Pulmonary artery endothelial cell (primary cell): ENCODE measurements around the gene ARFGEF3. TPM values are rescaled to one million over a fixed set of nuclear protein-coding genes. Genes with fewer than 3 reads are reported as not detected.
"Not testable (repeated sequence)": the region's sequence is repeated elsewhere in the genome, so short reads cannot be mapped to it uniquely, and the experiment has no call there.

Source experiments
- DNase-seq: peaks from one replicate; pipeline ENCODE4 v3.0.0-alpha.2; 2011; ENCODE audit warnings: low read depth, low spot score
- total RNA-seq: library from RNA; depleted of rRNA; stranded (reverse); fragments of >200 nt; gene quantifications from 2 replicates; pipeline ENCODE4 v1.2.3, GENCODE V29; 2014

Gene ARFGEF3
- 7.1 and 8.2 TPM in 2 replicates for total RNA-seq

- no peak for DNase-seq
These were observed at the start of gene ARFGEF3 for GRCh38 chr6:138161338-138162110. TSS of gene ARFGEF3 (plus strand) at chr6:138161939. CDS start at chr6:138162087, 148 bp downstream.

- no peak for DNase-seq
These were observed 48.0 kb upstream of the ARFGEF3 start for GRCh38 chr6:138113588-138114210.

GRCh38 chr6:138115201-138115600 lies 46.5 kb upstream of the ARFGEF3 start:
- no peak for DNase-seq

GRCh38 chr6:138115877-138116660 lies 45.7 kb upstream of the ARFGEF3 start:
- peak; percentile 24 for DNase-seq

DNA sequence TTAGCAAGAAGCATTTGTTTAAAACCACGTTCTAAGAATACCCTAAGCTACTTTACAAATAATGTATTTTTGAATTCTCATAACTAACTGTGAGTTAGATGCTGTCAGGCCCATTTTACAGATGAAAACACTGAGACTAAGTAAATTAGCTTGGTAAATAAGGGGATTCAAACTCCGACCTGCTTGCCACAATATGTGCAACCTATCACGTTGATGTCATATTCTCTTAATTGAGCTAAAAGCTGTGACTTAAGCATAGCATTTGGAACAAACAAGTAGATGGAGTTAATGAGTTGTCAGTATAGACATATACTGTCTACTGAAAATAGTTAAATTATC lies 45.1 kb upstream of the ARFGEF3 start:
- no peak for DNase-seq

DNA sequence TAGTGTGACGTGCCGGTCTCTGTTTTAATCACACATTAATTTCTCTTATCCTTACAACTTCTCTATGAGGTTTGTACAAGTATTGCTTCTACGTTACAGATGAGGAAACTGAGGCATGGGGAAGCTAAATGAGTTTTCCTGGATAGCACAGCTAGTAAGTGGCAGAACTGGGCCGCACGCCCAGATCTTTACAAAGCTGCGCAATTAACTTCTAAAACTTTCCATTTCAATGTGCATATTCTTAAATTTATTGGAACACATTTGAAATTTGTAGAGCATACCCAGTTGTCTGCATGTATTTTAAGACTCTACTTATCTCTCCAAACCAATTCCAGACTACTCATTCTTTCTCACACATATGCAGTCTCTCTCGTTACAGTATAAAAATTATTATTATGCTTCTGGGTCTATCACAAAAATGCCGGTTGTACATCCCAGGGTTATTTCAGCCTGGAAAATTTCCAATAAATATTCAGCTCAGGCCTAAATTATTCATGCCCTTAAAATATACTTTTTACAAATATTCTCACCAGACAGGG lies 44.3 kb upstream of the ARFGEF3 start:
- DNase-seq: no peak

DNA sequence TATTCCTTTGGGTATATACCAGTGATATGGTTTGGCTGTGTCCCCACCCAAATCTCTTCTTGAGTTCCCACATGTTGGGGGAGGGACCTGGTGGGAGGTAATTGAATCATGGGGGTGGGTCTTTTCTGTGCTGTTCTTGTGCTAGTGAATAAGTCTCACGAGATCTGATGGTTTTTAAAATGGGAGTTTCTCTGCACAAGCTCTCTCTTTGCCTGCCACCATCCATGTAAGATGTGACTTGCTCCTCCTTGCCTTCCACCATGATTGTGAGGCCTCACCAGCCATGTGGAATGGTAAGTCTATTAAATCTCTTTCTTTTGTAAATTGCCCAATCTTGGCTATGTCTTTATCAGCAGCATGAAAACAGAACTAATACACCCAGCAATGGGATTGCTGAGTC lies 42.5 kb upstream of the ARFGEF3 start:
- DNase-seq: not testable (repeated sequence)

- DNase-seq: no peak
These were observed 41.8 kb upstream of the ARFGEF3 start for GRCh38 chr6:138119976-138120375.

- DNase-seq: no peak
These were observed 37.6 kb upstream of the ARFGEF3 start for GRCh38 chr6:138124096-138124495.

GRCh38 chr6:138128096-138128495 lies 33.6 kb upstream of the ARFGEF3 start:
- DNase-seq: no peak

- no peak for DNase-seq
These were observed 32.5 kb upstream of the ARFGEF3 start for GRCh38 chr6:138129190-138129589.

DNA sequence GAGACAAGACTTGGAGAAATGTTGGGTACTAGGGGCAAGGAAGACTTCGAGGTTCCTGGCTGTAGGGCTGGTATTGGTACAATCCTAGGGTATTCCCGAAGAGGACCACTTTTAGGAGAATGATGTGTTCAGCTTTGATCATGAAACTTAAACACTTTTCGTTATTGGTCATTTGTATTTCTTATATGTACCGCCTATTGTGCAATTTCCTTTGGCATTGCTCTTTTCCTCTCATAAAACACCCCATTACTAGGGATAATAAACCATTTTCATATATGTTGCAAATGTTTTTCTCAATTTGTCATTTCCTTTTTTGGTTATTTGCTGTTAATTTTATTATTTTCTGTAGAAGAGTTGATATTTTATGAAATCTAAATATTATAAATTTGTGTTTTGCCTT lies 18.9 kb upstream of the ARFGEF3 start:
- no peak for DNase-seq

DNA sequence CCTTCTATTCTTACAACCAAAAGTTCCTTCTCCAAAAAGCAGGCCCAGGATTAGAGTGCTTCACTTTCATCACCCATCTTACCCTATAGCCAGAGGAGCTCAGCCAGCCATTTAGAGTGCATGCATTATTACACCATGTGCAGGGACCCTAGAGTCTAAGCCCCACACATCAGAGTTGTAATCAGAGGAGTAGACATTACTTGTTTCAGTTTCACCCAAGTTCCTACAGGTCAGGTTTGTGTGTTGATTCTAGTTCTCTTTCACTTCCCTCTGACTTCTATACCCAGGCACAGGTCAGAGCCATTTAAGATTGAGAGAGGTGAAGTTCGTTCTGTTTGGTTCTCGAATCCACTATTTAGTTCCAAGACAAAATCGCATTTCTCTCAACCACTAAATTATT lies 16.3 kb upstream of the ARFGEF3 start:
- no peak for DNase-seq

- no peak for DNase-seq
These were observed 15.2 kb upstream of the ARFGEF3 start for GRCh38 chr6:138146544-138146943.

- no peak for DNase-seq
These were observed 6.3 kb upstream of the ARFGEF3 start for GRCh38 chr6:138155443-138155842.

- no peak for DNase-seq
These were observed 3.6 kb upstream of the ARFGEF3 start for GRCh38 chr6:138157986-138158638.

- DNase-seq: no peak
These were observed 2.5 kb upstream of the ARFGEF3 start for GRCh38 chr6:138159246-138159645.

DNA sequence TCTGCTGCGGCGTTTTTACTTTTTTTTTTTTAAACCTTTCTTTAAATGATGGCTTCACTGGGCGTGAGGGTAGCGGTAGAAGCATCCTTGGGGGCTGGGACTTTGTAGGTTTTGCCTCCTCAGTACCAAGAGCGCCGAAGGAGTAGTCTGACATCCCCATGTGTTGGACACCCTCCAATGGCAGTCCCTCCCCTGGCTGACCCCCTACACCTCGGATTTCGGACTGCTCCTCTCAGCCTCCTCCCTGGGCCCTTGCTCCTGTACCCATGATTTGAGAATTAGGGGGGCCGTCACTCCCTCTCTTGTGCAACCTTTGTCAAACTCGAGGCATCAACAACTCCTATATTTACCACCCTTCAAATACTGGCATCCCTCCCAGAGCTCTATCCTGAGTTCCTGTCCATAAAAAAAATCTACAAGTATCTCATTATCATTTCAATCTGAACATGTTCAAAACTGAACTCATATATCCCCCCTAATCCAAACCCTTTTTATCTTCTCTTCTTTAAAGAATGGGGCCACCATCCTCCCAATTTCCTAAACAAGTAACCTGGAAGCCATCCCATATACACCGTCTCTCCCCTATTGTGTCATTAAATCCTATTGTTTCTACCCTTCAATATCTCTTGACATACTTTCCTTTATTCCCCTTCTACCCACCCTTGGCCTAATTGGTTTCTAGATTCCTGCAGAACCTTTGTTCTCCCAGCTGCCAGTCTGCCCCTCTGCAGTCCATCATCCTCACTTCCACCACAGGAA lies 1.2 kb upstream of the ARFGEF3 start:
- DNase-seq: no peak

GRCh38 chr6:138161088-138161337 lies 726 bp upstream of the ARFGEF3 start:
- DNase-seq: no peak

DNA sequence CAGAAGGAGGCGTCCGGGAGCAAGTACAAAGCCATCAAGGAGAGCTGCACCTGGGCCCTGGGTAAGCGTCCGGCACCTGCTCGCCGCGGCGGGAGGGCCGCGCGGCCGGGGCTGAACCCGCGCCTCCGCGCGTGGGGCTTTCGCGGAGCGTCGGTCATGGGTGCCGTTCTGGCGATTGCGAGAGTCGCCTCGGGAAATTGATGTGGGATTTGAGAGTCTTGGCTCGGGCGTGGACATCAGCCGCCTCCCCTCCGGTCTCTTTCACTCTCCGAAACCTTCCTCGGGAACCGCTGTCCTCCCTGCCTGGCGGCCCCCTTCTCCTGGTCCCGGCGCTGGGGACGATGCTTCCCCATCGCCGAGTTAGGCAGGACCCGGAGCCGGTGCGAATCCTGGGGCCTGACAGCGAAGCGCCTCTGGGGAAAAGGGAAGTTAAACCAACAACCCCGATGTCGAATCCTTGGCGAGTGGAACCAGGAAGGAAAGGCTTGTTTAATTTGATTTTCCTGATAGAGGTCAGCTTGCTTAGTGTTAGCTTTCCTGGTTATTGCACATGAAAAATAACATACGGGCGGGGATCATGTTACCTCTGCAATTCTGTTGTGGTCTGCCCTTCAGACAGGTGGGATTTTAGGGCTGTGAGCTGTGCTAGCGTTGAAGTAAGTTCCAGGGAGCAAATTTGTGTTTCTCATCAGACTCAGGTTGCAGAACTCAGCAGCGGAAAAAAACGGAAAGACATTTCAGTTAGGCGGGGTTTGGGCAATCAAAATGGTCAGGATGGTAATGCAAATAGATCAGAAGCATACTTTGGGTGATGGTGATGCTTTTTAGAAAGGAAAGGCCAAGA lies 594 bp downstream of the ARFGEF3 start:
- DNase-seq: no peak
